ENCODE measurements around the gene SMTNL1. TPM values are rescaled to one million over a fixed set of nuclear protein-coding genes. Genes with fewer than 3 reads are reported as not detected.

Gene SMTNL1
- polyA plus RNA-seq, 1 of the 3 experiments (the other 2 are of a cell fraction) = not detected

DNA sequence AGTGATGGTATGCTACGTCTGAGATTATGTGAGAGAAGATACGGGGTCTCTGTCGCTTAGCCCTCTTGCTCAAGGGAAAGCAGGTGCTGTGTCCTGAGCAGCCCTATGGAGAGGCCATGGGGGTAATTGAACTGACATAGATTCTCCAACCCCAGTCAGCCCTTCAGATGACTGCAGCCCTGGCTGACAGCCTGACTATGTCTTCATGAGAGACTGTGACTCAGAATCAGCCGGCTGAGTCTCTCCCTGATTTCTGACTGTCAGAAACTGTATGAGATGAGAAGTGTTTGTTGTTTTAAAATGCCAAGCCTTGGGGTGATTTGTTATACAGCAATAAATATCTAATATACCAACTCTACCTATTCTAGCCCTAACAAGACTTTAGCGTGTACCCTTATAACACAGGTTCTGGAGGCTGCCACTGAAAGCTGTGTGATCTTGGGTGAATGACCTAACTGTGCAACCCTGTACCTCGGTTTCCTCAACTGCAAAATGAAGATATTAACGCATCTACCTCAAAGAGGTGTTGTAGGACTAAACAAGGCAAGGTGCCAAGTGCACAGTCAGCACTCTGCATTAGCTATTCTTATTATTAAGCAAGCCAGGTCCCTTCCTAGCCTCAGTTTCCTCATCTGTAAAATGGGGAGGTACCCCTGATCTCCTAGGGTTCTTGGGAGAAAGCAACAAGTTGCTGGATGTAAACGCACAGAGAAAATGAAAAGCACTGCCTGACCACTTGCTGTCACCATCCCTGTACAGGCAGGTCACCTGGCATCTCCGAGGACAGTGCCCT is 46.7 kb upstream of the SMTNL1 start:
- H3K79me2 ChIP-seq (ENCODE audit: insufficient read depth) = no peaks in the 10 kb centered on the region
- no peak for DNase-seq
- CTCF ChIA-PET = interaction anchor here (0.7 to 27.2 kb wide), 12 partner anchors 8 to 154 kb away, joined by 3 to 517 read pairs (median 10); partner anchors contain the start of genes RTN4RL2, TIMM10 and UBE2L6

More for the DNA sequence above, 46.7 kb upstream of the SMTNL1 start:
- H3K9me2 ChIP-seq = no peaks in the 10 kb centered on the region
- H3F3A ChIP-seq (replicated peaks; ENCODE audit: insufficient read depth) = peaks cover 2% of the 10 kb centered on the region
- H3K4me3 ChIP-seq (ENCODE audit: low read depth in 2 of 2, low read length in 1 of 2) = no peak overlapping the region
- H2AFZ ChIP-seq (ENCODE audit: low read depth) = no peak overlapping the region
- H3K4me2 ChIP-seq = no peak overlapping the region
- WGBS (ENCODE audit: low lambda C conversion rate) = 84% methylated on average over 8 of the region's 9 CpGs
- no peaks in the 10 kb centered on the region for H4K20me1 ChIP-seq (ENCODE audit: insufficient read depth)
- H3K4me1 ChIP-seq (ENCODE audit: control insufficient read depth in 1 of 2, insufficient read depth in 2 of 2, low read depth in 1 of 2, low read length in 1 of 2) = no peaks in the 10 kb centered on the region; a peak in 1 of 4 replicates
- TF ChIP-seq GABPA (IDR thresholded peaks at IDR 0.05; ENCODE audit: low read depth) (no peak), MAX (IDR thresholded peaks at IDR 0.05; ENCODE audit: low read depth) (no peak), RXRA (IDR thresholded peaks at IDR 0.05; ENCODE audit: borderline replicate concordance, low read depth) (no peak), REST (IDR thresholded peaks at IDR 0.05; ENCODE audit: low read depth, low read length) (no peak), POLR2AphosphoS5 (IDR thresholded peaks at IDR 0.05; ENCODE audit: low read depth, low read length) (no peak), RFX5 (IDR thresholded peaks at IDR 0.05; ENCODE audit: low read length) (no peak), NFIC (IDR thresholded peaks at IDR 0.05; ENCODE audit: borderline replicate concordance) (no peak), GATA2 (CRISPR knock-in tag; IDR thresholded peaks at IDR 0.05) (no peak), TCF12 (IDR thresholded peaks at IDR 0.05) (no peak), TAF1 (IDR thresholded peaks at IDR 0.05; ENCODE audit: borderline replicate concordance, low read depth, low read length) (no peak), FOSL2 (IDR thresholded peaks at IDR 0.05; ENCODE audit: borderline replicate concordance, low read depth) (no peak), ELF1 (IDR thresholded peaks at IDR 0.05) (no peak), MXI1 (IDR thresholded peaks at IDR 0.05; ENCODE audit: low read depth, low read length) (no peak), YY1 (IDR thresholded peaks at IDR 0.05; ENCODE audit: low read depth) (no peak), RCOR1 (IDR thresholded peaks at IDR 0.05; ENCODE audit: low read length) (no peak), USF1 (IDR thresholded peaks at IDR 0.05; ENCODE audit: borderline replicate concordance, low read depth) (no peak), ZBTB33 (IDR thresholded peaks at IDR 0.05; ENCODE audit: borderline replicate concordance, low read depth) (no peak), FOXJ3 (CRISPR knock-in tag; IDR thresholded peaks at IDR 0.05) (no peak), CHD2 (IDR thresholded peaks at IDR 0.05; ENCODE audit: low read length, partially characterized antibody) (no peak), RAD21 (IDR thresholded peaks at IDR 0.05; ENCODE audit: low read length) (no peak)
- POLR2A ChIA-PET = no interaction called here
- H3K36me3 ChIP-seq (replicated peaks in 1 of 2; ENCODE audit: control insufficient read depth in 1 of 2, insufficient read depth in 2 of 2, low read length in 1 of 2) = no peaks in the 10 kb centered on the region
- no peak overlapping the region for H3K27ac ChIP-seq (ENCODE audit: low read depth in 2 of 2, low read length in 1 of 2)
- H3K27me3 ChIP-seq (ENCODE audit: insufficient read depth) = no peaks in the 10 kb centered on the region
- no peak overlapping the region for H3K9ac ChIP-seq
- no peaks in the 10 kb centered on the region for H3K9me3 ChIP-seq

Measured in SK-N-SH (cell line).